Left lobe of liver (tissue), 2 donors: ENCODE results near the gene DCAF15. TPM values are rescaled to one million over a fixed set of nuclear protein-coding genes. Genes with fewer than 3 reads are reported as not detected.
"Not testable (repeated sequence)": the region's sequence is repeated elsewhere in the genome, so short reads cannot be mapped to it uniquely, and the experiment has no call there.

Experiments
- ATAC-seq: fragments of 200-7000 bp; cut with Tn5 transposase; one replicate; pipeline ENCODE4 v1.9.1; 2020; ENCODE audit warnings: mild to moderate bottlenecking, moderate library complexity
- DNase-seq: peaks from one replicate; pipeline ENCODE4 v3.0.0-alpha.2; 2020; ENCODE audit warnings: low spot score
- total RNA-seq: library from RNA; stranded (reverse); gene quantifications from one replicate; pipeline ENCODE4 v1.2.1, GENCODE V29; 2021
- donor health status: DM: no; HTN: no; CAD: no; lungs with moderate emphysema.
- donor health status: DM: no; HTN: yes; CAD: no.

The DCAF15 gene, protein sequence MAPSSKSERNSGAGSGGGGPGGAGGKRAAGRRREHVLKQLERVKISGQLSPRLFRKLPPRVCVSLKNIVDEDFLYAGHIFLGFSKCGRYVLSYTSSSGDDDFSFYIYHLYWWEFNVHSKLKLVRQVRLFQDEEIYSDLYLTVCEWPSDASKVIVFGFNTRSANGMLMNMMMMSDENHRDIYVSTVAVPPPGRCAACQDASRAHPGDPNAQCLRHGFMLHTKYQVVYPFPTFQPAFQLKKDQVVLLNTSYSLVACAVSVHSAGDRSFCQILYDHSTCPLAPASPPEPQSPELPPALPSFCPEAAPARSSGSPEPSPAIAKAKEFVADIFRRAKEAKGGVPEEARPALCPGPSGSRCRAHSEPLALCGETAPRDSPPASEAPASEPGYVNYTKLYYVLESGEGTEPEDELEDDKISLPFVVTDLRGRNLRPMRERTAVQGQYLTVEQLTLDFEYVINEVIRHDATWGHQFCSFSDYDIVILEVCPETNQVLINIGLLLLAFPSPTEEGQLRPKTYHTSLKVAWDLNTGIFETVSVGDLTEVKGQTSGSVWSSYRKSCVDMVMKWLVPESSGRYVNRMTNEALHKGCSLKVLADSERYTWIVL
- total RNA-seq, result 11.4 TPM

DNA sequence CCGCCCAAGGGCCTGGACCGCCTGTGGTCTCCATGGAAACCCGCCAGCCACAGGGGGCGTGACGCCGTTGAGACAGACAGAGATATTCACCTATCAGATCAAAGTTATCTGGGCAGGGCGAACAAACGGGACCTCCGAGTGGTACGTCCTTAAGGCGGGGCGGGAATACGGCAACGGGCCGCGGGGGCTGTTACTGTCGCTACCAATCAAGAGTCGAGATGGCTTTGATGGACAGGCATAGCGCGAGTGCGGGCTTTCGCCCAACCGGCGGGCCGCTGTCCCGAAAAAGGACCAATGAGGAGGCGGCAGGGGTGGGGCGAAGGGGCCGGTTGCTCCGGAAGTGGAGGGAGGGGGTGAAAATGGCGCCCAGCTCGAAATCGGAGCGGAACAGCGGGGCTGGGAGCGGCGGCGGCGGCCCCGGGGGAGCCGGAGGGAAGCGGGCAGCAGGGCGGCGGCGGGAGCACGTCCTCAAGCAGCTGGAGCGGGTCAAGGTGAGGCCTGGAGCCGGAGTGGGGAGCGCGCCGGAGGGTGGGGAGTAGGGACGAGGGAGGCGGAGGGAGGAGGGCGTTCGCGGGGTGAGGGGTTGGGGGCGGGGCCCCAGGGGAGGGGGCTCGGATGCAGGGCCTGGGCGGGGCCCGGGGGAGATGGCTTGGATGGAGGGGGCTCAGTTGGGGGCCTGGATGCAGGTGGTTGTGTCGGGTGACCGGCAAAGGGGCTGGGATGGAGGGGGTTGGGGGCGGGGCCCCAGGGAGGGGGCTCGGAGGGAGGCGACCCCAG, at the start of gene DCAF15:
TSS of gene DCAF15 (plus strand) at position 356 of the 777 bp plus-strand sequence. CDS start at position 360, 4 bp downstream.
- DNase-seq, result peak; percentile 100
- peak; percentile 98 for ATAC-seq

DNA sequence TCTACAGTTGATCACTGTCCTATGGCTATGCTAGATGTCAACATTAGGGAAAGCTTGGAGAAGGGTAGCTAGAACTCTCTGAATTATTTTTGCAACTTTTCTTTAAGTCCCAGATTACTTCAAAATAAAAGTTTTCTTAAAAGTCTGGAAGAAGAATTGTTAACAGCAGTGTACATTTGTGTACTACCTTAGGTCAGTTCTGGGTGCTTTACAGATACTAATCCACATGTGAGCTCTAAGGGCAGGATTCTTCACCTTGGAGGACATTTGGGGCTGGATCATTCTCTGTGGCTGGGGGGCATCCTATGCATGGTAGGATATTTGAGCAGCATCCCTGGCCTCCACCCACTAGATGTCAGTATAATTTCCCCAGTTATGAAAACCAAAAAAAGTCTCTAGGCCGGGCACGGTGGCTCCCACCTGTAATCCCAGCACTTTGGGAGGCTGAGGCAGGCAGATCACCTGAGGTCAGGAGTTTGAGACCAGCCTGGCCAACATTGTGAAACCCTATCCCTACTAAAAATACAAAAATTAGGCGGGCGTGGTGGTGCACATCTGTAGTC, 49.2 kb upstream of the DCAF15 start:
- ATAC-seq (no peak), DNase-seq (no peak)

DNA sequence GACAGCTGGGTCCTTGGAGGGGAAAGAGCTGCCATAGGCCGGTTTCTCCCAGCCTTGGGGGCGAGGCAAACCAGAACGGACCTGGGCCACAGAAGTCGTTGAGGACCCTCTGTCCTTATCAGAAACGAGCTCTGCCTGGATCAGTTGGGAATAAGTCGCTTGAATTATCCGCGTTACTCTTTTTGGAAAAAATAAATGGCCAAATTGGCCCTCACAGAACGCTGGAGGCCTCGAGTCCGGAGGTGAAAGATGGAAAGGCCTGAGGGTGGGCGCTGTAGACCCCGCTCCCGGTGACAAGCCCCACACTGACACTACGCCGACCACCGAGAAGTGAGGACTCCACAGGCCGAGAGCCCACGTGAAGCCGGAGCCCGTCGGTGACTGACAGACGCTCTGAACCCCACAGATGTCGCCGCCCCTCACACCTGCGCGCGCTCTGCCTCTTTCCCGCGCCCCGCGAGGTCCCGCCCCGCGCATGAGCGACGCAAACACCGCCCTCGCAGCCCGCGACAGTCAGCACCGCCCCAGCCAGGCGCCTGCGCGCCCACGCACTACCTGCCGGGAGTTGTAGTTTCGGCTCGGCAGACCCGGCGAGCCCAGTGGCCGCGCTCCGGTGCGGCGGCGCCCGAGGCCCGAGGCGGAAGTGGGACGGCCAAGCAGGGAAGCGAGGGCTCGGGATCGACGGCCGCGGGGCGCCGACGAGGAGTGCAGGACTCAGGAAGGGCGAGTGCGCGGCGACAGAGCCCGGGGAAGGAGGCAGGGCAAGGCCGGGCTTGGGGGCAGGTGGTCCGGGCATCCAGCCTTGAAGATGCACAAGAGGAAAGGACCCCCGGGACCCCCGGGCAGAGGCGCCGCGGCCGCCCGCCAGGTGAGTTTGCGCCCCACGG, 46.4 kb upstream of the DCAF15 start, which contains the start of the genes BRME1 and CC2D1A:
TSS of gene BRME1 (minus strand) at position 484 of the 887 bp plus-strand sequence. CDS start 1,225 bp downstream, outside the sequence.
TSS of gene CC2D1A (plus strand) at position 568 of the 887 bp plus-strand sequence. CDS start at position 809, 241 bp downstream.
- peak; percentile 94 for DNase-seq
- ATAC-seq, result peak; percentile 95

DNA sequence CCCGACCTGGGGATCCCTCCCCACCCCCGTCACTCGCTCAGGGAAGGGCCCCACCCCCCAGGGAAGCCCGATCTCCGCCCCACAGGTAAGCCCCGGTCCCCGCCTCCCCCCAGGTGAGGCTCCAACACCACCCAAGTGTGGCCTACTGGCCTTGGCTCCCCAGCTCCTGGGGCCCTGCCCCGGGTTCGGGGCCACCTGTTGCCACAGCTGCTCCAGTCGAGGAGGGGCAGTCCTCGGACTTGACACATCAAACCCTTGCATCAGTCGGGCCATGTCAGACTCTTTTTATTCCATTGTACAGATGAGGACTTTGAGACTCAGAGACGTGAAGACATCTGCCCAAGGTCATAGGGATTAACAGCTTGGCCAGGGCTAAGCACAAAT, 45.8 kb upstream of the DCAF15 start:
- ATAC-seq, result peak; percentile 51
- DNase-seq, result no peak

DNA sequence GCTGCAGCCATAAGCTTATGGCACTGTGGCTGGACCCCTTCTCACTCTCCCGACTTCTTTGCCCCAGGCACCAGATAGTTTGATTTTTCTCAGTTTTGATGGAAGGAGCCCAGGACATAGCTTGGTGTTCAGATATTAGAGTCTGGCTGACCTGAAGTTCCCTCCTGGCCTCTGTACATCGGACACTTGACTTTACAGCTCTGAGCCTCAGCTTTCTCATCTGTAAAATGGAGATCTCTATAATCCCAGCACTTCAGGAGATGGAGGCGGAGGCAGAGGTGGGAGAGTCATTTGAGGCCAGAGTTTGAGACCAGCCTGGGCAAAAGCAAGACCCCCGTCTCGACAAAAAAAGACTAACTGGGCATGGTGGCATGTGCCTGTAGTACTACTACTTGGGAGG, 45.4 kb upstream of the DCAF15 start:
- ATAC-seq, result no peak
- no peak for DNase-seq

DNA sequence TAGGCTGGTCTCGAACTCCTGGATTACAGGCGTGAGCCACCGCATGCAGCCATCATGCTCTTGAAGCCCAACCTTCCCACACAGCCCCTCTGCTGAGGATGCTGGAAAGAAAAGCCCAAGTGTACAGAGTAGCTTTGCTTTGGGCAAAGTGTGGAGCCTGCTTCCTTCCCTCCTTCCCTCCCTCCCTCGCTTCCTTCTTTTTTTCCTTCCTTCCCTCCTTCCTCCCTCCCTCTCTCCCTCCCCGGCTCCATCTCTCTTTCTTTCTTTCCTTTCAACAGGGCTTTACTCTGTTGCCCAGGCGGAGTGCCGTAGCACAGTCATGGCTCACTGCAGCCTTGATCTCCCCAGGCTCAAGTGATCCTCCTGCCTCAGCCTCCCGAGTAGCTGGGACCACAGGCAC, 43.6 kb upstream of the DCAF15 start:
- DNase-seq (no peak), ATAC-seq (no peak)

DNA sequence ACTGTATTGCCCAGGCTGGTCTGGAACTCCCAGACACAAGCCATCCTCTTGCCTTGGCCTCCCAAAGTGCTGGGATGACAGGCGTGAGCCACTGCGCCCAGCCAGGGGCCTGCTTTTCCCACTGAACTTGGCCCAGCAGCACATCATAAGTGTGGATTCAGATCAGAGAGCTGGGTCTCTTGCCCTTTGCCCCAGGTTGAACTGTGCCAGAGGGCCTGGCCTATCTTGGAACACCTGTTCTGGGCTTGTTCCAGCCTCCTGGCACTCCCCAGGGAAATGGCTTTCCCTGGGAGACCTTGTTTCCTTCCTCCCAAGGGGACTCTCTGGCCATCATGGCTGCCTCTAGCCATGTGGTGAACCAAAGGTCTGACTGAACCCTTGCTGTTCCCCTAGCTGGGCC, 42.9 kb upstream of the DCAF15 start:
- ATAC-seq (peak; percentile 72), DNase-seq (peak; percentile 86)

DNA sequence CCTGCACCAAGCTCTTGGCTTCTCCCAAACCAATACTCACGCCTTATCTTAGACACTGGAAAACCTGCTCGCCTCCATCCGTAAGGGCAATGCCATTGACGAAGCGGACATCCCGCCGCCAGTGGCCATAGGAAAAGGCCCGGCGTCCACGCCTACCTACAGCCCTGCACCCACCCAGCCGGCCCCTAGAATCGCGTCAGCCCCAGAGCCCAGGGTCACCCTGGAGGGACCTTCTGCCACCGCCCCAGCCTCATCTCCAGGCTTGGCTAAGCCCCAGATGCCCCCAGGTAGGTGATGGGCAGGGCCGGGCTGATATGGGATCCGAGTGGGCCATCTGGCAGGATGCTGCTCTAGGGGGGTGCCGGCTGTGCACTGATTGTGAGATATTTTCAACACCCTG, 39.0 kb upstream of the DCAF15 start:
- ATAC-seq, result no peak
- no peak for DNase-seq

DNA sequence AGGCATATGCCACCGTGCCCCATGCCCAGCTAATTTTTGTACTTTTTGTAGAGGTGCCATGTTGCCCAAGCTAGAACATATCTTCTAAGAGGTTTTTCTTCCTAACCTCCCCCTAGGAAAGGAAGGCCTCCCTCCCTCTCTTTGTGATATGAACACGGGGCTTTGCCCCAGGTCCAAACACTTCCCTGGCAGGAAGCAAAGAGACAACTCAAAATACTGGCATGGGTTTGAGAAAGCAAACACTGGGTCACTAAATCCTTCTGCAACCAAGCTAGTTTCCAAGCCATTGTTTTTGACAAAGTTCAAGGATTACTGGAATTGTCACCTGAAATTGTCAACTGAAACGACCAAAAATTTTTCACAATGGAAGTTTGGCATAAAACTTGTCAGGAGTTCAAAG, 37.5 kb upstream of the DCAF15 start:
- ATAC-seq (peak; percentile 61), DNase-seq (no peak)

DNA sequence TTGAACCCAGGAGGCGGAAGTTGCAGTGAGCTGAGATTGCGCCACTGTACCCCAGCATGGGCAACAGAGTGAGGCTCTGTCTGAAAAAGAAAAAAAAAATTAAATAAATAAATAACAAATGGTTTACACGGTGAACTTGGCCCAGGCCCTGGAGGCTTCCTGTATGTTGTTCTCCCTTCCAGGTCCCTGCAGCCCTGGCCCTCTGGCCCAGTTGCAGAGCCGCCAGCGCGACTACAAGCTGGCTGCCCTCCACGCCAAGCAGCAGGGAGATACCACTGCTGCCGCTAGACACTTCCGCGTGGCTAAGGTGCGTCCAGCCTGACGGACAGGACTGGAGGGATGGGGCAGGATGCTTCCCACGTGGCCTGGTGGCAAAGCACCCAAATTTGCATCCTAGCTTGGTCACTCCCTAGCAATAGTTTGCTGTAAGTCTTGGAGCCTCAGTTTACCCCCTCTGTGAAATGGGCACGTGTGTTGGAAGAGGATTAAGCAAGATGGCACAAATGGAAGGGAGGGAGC, 34.4 kb upstream of the DCAF15 start:
- DNase-seq, result peak; percentile 92
- ATAC-seq, result peak; percentile 94

DNA sequence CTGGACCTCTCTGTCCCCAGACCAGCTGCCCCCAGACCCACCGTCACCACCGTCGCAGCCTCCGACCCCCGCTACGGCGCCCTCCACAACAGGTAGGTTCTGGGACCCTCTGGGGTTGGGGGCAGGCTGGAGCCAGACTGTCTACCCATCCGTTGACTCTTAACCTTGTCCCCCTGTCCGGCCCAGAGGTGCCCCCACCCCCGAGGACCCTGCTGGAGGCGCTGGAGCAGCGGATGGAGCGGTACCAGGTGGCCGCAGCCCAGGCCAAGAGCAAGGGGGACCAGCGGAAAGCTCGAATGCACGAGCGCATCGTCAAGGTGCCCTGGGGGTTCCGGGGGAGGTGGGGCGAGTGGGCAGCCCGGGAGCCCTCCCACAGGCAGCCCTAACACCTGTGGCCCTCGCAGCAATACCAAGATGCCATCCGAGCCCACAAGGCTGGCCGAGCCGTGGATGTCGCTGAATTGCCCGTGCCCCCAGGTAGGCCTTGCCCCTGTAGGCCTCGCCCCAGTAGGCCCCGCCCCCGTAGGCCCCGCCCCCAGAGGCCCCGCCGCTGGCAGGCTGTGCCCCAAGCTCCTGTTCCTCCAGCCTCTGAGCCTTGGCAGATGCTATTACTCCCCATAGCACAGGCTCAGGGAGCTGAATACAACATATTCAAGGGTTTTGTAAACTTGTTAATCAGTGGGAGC, 33.4 kb upstream of the DCAF15 start:
- no peak for ATAC-seq
- no peak for DNase-seq

DNA sequence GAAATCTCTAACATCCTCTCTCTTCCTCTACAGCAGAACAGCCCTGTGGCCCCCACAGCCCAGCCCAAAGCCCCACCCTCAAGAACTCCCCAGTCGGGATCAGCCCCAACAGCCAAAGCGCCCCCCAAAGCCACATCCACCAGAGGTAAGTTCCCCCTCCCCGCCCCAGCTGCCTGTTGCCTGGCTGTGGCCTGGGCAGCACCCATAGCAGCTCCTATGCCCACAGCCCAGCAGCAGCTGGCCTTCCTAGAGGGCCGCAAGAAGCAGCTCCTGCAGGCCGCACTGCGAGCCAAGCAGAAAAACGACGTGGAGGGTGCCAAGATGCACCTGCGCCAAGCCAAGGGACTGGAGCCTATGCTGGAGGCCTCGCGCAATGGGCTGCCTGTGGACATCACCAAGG, 31.8 kb upstream of the DCAF15 start:
- ATAC-seq, result no peak
- no peak for DNase-seq

DNA sequence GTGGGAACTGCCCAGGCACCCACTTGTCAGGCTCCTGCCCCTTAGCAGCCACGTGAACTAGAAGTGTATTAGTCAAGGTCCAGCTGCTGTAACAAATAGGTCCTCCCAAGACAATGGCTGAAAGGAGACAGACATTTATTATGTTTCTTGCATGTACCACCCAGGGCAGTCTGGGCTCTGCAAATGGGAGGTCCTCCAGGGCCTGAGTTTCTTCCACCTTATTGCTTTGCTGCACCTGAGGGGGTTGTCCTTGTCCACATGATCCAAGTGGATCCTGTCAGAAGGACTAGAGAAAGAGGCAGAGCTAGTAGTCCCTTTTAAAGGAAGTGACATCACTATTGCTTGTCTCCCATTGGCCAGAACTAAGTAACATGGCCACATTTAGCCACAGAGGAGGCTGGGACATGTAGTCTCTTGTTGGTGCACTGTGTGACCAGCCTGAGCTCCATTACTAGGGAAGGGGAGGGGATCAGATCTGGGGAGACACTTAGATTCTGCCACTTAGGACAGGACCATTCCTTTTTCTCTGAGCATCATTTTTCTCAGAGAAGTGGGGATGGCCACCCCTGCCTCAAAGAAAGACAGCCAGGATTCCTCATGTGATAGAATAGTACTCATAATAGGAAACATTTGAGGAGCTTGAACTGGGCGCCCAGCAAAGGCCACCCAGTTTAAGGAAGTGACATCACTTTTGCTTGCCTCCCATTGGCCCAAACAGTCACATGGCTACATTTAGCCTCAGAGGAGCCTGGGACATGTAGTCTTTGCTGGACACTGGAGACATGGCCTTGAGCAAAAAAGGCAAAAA, 31.2 kb upstream of the DCAF15 start:
- DNase-seq (no peak), ATAC-seq (peak; percentile 28)

DNA sequence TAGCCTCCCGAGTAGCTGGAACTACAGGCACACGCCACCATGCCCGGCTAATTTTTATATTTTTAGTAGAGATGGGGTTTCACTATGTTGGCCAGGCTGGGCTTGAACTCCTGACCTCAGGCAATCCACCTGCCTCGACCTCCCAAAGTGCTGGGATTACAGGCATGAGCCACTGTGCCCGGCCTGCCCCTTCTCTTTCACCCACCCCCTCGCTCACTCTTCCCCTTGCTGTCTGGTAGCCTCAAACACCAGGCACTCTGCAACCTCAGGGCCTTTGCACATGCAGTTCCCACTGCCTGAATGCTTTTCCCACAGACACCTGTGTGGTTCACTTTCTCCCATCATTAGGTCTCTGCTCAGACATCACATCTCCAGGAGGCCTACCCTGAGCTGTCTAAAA, 30.2 kb upstream of the DCAF15 start:
- not testable (repeated sequence) for ATAC-seq, DNase-seq

DNA sequence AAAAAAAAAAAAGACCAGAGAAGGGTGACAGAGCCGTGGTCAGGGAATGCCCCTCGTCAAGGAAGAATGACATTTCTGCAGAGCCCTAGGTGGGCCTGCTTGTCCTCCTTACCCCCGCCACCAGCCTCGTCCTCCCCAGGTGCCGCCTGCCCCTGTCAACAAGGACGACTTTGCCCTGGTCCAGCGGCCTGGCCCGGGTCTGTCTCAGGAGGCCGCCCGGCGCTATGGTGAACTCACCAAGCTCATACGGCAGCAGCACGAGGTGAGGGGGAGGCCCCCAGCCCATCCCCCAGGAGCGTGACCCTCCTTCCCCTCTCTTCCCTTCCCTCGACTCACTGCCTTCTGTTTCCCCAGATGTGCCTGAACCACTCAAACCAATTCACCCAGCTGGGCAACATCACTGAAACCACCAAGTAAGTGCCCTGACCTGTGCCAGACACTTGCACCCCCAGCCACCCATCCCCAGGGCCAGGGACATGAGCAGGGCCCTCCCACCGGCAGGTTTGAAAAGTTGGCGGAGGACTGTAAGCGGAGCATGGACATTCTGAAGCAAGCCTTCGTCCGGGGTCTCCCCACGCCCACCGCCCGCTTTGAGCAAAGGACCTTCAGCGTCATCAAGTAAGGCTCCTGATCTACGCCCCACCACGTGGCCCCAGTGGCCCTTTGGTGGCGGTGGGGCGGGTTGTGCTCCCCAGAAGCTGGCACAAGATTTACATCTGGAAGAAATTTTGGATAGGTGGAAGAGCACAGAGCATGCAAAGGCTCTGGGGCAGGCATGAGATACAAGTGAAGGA, 28.9 kb upstream of the DCAF15 start:
- no peak for ATAC-seq
- DNase-seq, result no peak

DNA sequence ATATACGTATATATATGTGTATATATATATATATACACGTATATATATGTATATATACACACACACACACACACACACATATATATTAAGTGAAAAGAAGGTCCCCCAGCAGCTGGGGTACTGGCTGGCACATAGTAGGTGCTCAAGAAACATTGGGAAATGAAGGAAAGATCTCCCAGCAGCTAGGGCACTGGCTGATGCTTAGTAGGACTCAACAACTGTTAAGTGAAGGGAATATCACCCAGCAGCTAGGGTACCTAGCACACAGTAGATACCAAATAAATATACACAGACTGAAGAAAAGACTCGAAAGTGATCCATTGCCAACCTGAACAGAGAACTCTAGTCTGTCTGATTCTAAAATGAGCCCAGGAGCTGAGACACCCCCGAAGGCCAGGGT, 26.3 kb upstream of the DCAF15 start:
- no peak for DNase-seq
- no peak for ATAC-seq

DNA sequence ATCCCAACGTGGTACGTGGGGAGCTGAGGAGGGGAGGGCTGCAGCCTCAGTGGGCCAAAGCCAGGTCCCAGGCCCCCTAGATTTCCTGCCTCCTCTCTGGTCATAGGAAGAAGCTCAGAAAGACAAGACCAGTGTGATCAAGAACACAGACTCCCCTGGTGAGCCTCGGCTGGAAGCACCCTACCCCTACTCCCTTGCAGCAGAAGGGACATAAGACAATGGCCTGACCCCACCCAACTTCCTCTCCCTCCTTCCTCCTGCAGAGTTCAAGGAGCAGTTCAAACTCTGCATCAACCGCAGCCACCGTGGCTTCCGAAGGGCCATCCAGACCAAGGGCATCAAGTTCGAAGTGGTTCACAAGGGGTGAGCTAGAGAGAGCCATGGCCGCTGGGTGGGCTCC, 25.6 kb upstream of the DCAF15 start:
- ATAC-seq, result peak; percentile 49
- DNase-seq, result no peak

DNA sequence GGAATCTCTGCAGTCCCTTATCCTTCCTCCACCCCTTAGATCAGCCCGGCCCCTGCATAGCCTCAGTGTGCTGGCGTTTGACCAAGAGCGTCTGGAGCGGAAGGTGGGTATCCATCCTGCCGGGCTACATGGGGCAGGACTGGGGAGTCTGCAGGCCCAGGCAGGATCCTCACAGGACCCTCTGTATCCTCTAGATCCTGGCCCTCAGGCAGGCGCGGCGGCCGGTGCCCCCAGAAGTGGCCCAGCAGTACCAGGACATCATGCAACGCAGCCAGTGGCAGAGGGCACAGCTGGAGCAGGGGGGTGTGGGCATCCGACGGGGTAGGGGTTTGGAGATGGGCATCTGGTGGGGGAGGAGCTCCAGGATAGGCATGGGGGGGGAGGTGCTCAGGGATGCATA, 23.0 kb upstream of the DCAF15 start:
- DNase-seq, result no peak
- ATAC-seq, result no peak
